GM06990 (cell line): ENCODE results near the gene CHD6.

Source experiments
- DNase-seq: peaks from one replicate; pipeline ENCODE4 v3.0.0-alpha.2; 2011; ENCODE audit not compliant: insufficient read length; ENCODE audit errors: extremely low read depth
- H3K27me3 ChIP-seq: replicated peaks from 2 replicates; pipeline ENCODE4 v1.6.0; 2011; ENCODE audit warnings: low read length; ENCODE audit not compliant: control insufficient read depth, insufficient read depth
- H3K36me3 ChIP-seq: 2 replicates; pipeline ENCODE4 v1.5.1; 2011; ENCODE audit warnings: low read length; ENCODE audit not compliant: control insufficient read depth, insufficient read depth
- H3K4me3 ChIP-seq: replicated peaks from 2 replicates; pipeline ENCODE4 v1.5.1; 2011; ENCODE audit warnings: low read depth, mild to moderate bottlenecking, control low read depth, low read length
- CTCF ChIP-seq: IDR thresholded peaks from 2 replicates; pipeline ENCODE4 v1.5.1; 2011; ENCODE audit warnings: low read length, control low read depth, mild to moderate bottlenecking, inconsistent platforms; ENCODE audit not compliant: insufficient read depth, poor library complexity, severe bottlenecking

The CHD6 gene

GRCh38 chr20:41592516-41593216 is 25.5 kb downstream of the CHD6 start:
- Histone ChIP-seq H3K27me3 (no peaks in the 10 kb centered on the region), H3K4me3 (no peak overlapping the region), H3K36me3 (no peaks in the 10 kb centered on the region)
- TF ChIP-seq CTCF, result no peak
- DNase-seq, result no peak

GRCh38 chr20:41587956-41588355 is 30.2 kb downstream of the CHD6 start:
- H3K36me3 ChIP-seq, result no peaks in the 10 kb centered on the region
- H3K4me3 ChIP-seq, result no peak overlapping the region
- DNase-seq, result no peak
- TF ChIP-seq CTCF, result no peak
- no peaks in the 10 kb centered on the region for H3K27me3 ChIP-seq

GRCh38 chr20:41587523-41587922 is 30.7 kb downstream of the CHD6 start:
- no peaks in the 10 kb centered on the region for H3K36me3 ChIP-seq
- no peak for DNase-seq
- TF ChIP-seq CTCF, result no peak

GRCh38 chr20:41586772-41587171 is 31.4 kb downstream of the CHD6 start:
- H3K4me3 ChIP-seq, result no peak overlapping the region
- no peaks in the 10 kb centered on the region for H3K27me3 ChIP-seq
- no peaks in the 10 kb centered on the region for H3K36me3 ChIP-seq
- no peak for DNase-seq
- TF ChIP-seq CTCF, result no peak

More at GRCh38 chr20:41587523-41587922, 30.7 kb downstream of the CHD6 start:
- H3K4me3 ChIP-seq, result no peak overlapping the region
- H3K27me3 ChIP-seq, result no peaks in the 10 kb centered on the region

GRCh38 chr20:41580350-41580749 is 37.8 kb downstream of the CHD6 start:
- DNase-seq, result no peak
- TF ChIP-seq CTCF, result no peak
- Histone ChIP-seq H3K36me3 (no peaks in the 10 kb centered on the region), H3K27me3 (no peaks in the 10 kb centered on the region), H3K4me3 (no peak overlapping the region)
